ENCODE data around the gene SLC1A5. TPM values are rescaled to one million over a fixed set of nuclear protein-coding genes. Genes with fewer than 3 reads are reported as not detected.
"Not testable (repeated sequence)": the region's sequence is repeated elsewhere in the genome, so short reads cannot be mapped to it uniquely, and the experiment has no call there.

Gene SLC1A5
- total RNA-seq, 4 donors from 2014 or later: 59.3 to 181 (median 137) TPM

GRCh38 chr19:46766569-46767317, 21.7 kb downstream of the SLC1A5 start:
- intact Hi-C loops (cut with DNase I; ENCODE audit: low total_unique reads): no loop called here
- no peak for TF ChIP-seq CTCF (IDR thresholded peaks at IDR 0.05)
- TF ChIP-seq POLR2A (IDR thresholded peaks at IDR 0.05): no peak
- WGBS, 2 donors: 61 to 64% methylated on average over 18 of the region's 18 CpGs
- DNase-seq (ENCODE audit: low spot score in 2 of 2): no peak
- no peak overlapping the region for H3K4me3 ChIP-seq (ENCODE audit: low read depth, poor library complexity, severe bottlenecking)

DNA sequence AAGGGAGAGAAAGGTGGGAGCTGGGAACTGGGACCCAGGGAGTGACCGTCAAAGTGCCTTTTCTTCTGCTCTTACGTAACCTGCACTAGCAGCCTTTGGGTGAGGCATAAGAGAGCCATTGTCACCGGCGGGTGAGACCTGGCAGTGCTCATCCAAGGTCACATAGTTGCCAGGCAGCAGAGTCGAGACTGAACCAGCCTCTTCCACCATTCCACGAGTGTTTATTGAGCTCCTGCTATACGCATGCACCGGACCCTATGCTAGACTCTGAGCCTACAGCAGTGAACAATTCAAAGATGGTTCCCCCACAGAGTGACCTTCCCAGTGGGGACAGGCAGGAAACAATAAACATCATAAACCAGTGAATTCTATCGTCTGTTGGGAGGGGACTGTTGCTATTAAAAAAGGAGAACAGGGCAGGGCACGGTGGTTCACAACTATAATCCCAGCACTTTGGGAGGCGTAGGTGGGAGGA, 23.5 kb downstream of the SLC1A5 start:
- WGBS, 2 donors: 47 to 55% methylated on average over 11 of the region's 11 CpGs
- no peak for TF ChIP-seq POLR2A (IDR thresholded peaks at IDR 0.05)
- no peak for TF ChIP-seq CTCF (IDR thresholded peaks at IDR 0.05)
- intact Hi-C loops (cut with DNase I; ENCODE audit: low total_unique reads): no loop called here
- H3K4me3 ChIP-seq (ENCODE audit: low read depth, poor library complexity, severe bottlenecking): no peak overlapping the region
- no peak for DNase-seq (ENCODE audit: low spot score in 2 of 2)

- no peak for TF ChIP-seq POLR2A (IDR thresholded peaks at IDR 0.05)
- TF ChIP-seq CTCF (IDR thresholded peaks at IDR 0.05): no peak
- H3K4me3 ChIP-seq (ENCODE audit: low read depth, poor library complexity, severe bottlenecking): no peak overlapping the region
- 49 to 53% methylated on average over 6 of the region's 6 CpGs for whole genome bisulfite sequencing, 2 donors
- intact Hi-C loops (cut with DNase I; ENCODE audit: low total_unique reads): no loop called here
- DNase-seq (ENCODE audit: low spot score in 2 of 2): no peak
Observed at GRCh38 chr19:46762245-46762890, 26.0 kb downstream of the SLC1A5 start.

DNA sequence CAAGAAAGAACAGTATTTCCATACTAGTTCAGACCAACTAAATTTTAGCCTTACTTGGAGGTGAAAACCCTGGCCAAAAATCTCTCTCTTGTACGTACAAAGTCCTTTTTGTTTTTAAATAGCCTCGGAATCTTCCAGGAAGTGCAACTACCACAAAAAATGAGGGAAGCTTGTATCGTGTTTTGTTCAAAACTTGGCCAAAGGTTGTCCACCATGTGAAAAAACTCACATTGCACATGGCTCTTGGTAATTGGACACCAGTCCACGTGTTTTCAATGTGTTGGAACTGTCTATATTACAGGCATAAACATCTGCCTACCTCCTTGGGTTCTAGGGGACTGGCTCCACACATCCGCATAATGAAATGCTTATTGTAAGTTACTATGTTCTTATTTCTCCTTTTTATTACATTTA, 27.0 kb downstream of the SLC1A5 start:
- DNase-seq (ENCODE audit: low spot score in 2 of 2): no peak
- intact Hi-C loops (cut with DNase I; ENCODE audit: low total_unique reads): no loop called here
- TF ChIP-seq CTCF (IDR thresholded peaks at IDR 0.05): no peak
- no peak overlapping the region for H3K4me3 ChIP-seq (ENCODE audit: low read depth, poor library complexity, severe bottlenecking)
- 57 to 68% methylated on average over 5 of the region's 5 CpGs for WGBS, 2 donors

DNA sequence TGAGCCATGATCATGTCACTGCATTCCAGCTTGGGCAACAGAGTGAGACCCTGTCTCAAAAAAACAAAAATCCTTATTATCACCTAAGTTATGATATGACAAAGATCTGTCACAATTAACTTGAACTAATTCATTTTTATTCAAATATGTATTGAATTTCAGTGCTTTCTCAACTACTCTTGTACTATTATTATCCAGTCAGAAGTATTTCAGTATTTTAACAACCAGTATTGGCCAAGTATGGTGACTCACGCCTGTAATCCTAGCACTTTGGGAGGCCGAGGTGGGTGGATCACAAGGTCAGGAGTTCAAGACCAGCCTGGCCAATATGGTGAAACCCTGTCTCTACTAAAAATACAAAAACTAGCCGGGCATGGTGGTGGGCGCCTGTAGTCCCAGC, 27.5 kb downstream of the SLC1A5 start:
- intact Hi-C loops (cut with DNase I; ENCODE audit: low total_unique reads); DNase-seq (ENCODE audit: low spot score in 2 of 2): not testable (repeated sequence)
- WGBS, 2 donors: 60 to 62% methylated on average over 4 of the region's 4 CpGs

DNA sequence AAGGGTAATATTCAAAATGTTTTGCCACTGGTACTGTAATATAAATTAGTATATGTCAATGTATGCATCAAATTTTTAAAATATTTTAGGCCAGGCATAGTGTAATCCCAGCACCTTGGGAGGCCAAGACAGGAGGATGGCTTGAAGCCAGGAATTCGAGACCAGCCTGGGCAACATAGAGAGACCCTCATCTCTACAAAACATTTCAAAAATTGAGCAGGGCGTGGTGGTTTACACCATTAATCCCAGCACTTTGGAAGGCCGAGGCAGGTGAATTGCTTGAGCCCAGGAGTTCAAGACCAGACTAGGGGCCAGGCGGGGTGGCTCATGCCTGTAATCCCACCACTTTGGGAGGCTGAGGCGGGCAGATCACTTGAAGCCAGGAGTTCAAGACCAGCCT, 28.0 kb downstream of the SLC1A5 start:
- no peak overlapping the region for H3K4me3 ChIP-seq (ENCODE audit: low read depth, poor library complexity, severe bottlenecking)
- TF ChIP-seq CTCF (IDR thresholded peaks at IDR 0.05): no peak
- no peak for DNase-seq (ENCODE audit: low spot score in 2 of 2)
- 83 to 88% methylated on average over 5 of the region's 5 CpGs for WGBS, 2 donors
- intact Hi-C loops (cut with DNase I; ENCODE audit: low total_unique reads): no loop called here

More for the DNA sequence above, 27.5 kb downstream of the SLC1A5 start:
- not testable (repeated sequence) for H3K4me3 ChIP-seq (ENCODE audit: low read depth, poor library complexity, severe bottlenecking)
